ENCODE data around the gene MTMR11.

Gene MTMR11

DNA sequence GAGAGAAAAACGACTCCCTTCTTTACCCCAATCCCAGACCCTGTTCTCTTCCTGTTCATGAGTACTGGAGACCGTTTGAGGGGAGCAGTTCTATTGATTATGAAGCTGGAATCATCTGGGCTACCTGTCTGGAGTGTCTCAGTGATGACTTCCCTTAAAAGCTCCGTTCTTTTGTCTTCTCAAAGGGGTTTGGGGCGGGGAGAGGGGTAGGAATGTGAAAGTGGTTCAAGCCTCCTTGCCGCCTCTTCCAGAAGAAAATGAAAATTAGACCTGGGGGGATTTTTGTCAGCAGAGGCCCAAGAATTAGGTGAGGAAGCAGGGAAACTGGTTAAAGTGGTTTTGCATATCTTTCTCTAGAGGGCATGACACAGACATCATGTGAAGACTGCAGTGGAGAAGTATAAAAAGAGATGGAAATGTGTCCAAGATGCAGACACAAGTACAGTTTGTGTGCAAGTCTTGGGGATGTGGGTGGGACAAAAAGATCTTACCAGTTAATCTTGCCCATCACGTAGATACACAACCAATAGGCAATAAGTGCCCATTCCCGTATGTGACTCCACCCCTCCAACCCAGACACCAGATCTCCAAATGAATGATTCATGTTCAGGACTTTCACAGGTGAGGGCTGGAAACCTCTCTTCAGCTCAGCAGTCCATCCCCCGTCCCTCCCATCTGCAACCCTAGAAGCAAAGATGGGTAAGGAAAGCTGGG lies 470 bp upstream of the MTMR11 start:
- no peak for DNase-seq

DNA sequence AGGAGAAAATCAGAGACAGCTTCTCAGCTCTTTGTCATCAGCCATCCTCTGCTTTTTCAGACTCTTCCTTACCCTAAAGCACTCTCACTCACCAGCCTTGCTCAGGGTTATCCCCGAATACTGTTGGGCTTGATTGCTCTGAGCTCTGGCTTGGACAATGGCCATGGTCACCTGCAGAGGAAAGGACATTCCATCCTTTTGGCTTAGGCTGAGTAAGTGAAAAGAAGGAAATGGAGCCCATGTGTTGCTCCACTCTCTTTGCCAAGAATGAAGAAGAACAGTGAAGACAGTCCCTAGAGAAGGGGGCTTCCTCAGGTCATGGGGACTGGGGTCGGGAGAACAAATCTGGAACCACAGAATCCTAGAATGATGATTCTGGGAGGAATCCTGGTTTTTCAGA lies 2.3 kb downstream of the MTMR11 start:
- no peak for DNase-seq

- no peak for DNase-seq
Measured at GRCh38 chr1:149933208-149933607, 3.5 kb downstream of the MTMR11 start.

DNA sequence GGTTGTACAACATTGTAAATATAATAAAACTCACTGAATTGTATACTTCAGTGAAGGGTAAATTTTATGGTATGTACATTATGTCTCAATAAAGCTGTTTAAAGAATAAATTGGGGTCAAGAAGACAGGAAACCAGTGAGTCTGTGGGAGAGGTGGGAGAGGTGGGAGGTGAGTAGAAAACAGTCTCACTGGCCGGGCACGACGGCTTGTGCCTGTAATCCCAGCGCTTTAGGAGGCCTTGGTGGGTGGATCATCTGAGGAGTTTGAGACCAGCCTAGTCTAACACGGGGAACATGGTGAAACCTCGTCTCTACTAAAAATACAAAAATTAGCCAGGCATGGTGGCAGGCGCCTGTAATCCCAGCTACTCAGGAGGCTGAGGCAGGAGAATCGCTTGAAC lies 4.2 kb downstream of the MTMR11 start:
- no peak for DNase-seq

GRCh38 chr1:149931212-149931790 lies 5.4 kb downstream of the MTMR11 start:
- DNase-seq = no peak

DNA sequence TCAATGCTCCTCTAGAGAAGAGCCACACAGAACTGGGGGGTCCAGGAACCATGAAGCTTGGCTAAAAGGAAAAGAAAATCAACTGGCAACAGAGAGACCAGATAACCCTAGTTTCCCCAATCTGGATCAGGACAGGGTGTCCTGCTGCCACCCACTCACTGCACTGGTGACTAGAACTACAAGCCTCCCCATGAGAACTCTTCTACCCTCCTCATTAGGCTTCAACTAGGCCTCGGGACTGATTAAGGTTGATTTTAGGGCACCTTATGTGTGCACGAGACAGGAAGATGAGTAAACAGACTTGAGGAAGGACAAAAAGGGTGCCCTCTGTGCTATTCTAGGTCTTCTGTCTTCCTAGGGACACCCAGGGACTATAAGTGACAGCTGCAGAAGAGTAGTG lies 6.8 kb downstream of the MTMR11 start:
- no peak for DNase-seq

DNA sequence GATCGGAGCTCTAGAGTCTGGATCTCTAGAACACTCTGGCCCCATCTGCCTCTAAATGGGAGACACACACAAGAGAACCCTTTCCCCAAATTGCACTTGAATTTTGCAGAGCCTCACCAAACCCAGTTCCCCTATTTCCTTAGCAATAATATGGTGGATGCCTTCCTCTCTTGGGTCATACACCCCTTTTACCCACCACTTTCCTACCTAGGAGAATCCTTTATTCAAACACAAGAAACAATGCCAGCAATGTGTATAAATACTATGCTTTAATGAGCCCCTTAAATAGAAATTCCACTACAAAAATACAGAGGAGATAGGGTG lies 8.3 kb downstream of the MTMR11 start:
- peak; percentile 13 for DNase-seq

DNA sequence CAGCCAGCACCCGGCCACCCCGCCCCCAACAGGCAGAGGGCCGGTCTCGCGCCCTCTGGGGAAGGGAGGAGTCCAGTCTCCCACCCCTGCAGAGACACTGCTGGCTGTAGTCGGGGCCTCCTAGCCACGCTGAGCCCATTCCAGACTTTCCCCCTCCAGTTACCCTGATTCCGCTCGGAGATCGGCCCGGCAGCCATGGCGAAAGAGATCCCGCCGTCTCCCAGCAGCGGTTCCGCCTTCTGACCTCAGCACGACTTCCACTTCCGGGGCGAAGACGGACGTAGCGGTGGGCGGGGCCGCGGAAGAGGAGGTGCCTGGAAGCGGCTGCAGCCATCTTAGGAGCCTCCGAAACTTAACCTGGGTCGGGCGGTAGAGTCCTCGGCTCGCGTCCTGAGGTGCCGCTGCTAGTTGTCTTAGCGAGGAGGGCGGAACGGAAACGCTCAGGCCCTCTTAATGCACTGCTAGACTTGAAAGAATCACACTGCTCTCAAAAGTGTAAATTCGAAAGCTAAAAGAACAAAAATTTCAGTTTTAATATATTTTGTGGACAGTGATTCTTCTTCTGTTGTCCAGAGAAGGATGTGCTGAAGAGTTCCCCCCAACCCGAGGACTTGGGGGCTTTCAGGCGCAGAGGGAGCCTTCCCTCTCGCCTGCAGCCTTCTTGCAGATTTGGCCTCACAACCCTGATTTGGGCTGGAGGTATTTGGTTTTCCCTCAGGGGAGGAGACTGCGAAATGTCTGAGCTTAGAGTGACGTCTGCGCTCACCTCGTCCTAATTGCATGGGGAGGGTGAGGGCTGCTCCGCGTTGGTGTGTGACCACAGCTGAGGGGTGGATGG lies 8.9 kb downstream of the MTMR11 start, which contains the start of gene SF3B4:
TSS of gene SF3B4 (minus strand) at position 241 of the 838 bp plus-strand sequence. CDS start at position 197, 44 bp downstream.
- peak; percentile 89 for DNase-seq

DNA sequence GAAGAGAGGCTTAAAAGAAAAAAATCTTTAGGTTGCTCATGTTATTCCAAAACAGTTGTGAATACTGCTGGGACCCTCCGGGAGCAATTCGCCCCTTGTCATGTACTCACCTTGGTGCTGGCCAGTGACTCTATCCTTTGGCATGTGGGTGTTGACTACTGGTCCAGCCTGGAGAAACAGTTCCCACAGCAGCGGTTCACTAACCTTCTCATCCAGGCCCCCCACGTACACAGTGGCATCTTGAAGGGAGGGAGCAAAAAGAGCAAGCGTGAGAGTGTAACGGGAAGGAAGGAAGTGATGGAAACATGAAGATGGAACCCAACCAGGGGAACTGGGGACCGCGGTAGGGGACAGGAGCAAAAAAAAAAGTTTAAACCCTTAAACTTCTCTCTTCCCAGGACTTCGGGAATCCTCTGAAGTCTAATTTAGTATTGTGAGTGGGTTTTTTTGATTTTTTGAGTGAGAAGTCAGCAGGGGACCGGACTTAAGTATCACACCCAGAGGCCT lies 9.6 kb downstream of the MTMR11 start:
- DNase-seq = no peak

DNA sequence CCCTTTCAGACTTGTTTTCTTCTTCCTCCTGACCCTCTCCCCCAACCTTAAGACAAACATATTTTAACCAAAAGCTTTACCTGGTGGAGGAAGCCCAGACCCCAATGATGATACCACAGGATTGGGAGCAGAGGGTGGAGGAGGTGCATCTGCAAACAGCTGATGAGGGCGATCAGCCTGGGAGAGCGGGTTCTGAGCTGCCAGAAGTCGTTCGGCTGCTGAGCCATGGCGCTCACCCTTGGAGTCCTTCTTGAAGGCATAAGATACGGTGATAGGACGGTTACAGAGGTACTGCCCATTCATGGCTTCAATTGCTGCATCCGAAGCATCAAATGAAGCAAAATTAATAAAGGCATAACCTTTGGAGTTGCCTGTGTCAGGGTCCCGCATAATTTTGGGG lies 10.4 kb downstream of the MTMR11 start:
- no peak for DNase-seq

DNA sequence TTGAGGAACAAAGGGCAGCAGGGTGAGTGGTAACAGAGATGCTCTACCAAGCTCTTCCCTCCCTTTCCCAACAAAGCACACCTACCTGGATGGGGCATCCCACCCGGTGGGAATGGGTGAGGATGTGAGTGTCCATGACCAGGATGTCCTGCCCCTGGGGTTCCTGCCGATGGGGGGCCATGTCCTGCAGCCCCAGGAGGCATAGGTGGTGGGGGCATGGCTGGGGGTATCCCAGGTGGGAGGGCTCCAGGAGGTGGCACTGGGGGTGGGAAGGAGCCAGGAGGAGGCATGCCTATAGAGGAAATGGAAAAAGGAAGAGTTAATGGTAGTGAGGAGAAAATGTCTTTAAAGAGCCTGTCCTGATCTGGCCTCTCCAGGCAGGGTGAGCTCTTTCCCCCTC lies 10.9 kb downstream of the MTMR11 start:
- DNase-seq = no peak

DNA sequence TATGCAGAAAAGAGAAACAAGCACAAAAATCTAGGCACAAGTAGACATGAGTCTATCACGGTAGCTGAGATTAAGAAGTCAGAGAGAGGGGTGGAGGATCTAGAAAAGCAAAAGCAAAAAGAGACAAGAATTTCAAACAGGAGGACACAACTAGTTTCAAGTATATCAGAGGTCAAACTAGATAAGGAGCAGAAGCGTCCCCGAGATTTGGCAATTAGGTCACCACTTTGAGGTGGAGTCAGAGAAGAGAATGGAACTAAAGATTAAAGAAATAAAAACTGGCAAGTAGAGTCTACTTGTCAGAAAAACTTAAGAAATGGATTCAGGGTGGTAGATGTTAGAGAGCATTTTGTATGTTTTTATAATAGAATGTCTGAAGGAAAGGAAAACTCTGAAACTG lies 11.3 kb downstream of the MTMR11 start:
- DNase-seq = no peak

GRCh38 chr1:149923626-149924025 lies 13.1 kb downstream of the MTMR11 start:
- no peak for DNase-seq

GRCh38 chr1:149917571-149918144 lies 19.0 kb downstream of the MTMR11 start, which contains the start of gene SV2A:
TSS of gene SV2A (minus strand) at chr1:149917844. CDS start at chr1:149913840, 4,004 bp downstream.
- DNase-seq = peak; percentile 28

DNA sequence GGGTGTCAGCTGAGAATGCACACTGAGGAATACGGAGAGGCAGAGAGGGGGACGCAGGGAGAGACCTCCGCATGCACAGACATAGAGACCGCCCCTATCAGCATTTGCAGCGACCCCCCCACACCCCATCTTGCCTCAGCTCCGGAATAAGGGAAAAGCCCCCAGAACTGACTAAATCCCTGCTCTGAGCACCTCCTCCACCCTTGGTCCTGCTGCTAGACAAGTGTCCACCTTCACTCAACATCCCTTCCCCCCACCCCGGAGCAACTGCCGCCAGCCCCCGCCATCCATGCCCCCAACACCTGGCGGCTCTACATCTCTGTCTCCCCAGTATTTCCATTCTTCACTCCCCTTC lies 19.8 kb downstream of the MTMR11 start:
- no peak for DNase-seq

DNA sequence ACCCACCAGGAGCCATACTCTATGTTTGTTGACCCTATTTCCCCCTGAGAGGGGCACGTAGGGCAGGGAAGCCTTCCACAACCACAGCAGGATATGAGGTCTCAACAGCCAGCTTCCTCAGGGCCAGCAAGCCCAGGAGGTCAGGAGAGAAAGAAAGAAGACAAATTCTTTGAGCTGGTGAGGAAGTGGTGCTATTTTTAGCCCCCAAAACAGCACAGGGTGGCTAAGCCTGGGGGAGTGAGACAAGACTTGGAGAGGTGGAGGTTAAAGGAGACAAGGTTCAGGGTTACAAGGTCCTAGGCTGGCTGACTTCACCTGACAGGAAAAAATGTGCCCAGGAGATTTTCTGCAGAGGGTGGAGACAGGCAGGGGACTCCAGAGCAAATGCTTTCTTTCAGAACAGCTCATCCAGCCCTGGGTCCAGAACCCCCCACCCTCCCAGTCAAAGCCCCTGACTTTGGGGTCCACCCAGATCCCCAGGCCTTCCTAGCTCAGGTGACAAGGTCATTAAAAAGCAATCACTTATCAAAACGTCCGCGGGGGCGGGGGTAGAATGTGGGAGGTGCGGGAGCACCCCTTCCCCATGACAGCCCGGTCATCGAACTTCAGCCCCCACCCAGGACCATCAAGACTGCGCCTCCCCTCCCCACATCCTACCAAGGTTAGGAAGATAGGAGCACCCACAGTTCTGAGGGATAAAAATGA lies 20.3 kb downstream of the MTMR11 start:
- DNase-seq = no peak

- DNase-seq = no peak
Measured at GRCh38 chr1:149915429-149916192, 21.1 kb downstream of the MTMR11 start.

- DNase-seq = no peak
Measured at GRCh38 chr1:149914545-149914944, 22.1 kb downstream of the MTMR11 start.

- DNase-seq = no peak
Measured at GRCh38 chr1:149906570-149907075, 30.1 kb downstream of the MTMR11 start.

DNA sequence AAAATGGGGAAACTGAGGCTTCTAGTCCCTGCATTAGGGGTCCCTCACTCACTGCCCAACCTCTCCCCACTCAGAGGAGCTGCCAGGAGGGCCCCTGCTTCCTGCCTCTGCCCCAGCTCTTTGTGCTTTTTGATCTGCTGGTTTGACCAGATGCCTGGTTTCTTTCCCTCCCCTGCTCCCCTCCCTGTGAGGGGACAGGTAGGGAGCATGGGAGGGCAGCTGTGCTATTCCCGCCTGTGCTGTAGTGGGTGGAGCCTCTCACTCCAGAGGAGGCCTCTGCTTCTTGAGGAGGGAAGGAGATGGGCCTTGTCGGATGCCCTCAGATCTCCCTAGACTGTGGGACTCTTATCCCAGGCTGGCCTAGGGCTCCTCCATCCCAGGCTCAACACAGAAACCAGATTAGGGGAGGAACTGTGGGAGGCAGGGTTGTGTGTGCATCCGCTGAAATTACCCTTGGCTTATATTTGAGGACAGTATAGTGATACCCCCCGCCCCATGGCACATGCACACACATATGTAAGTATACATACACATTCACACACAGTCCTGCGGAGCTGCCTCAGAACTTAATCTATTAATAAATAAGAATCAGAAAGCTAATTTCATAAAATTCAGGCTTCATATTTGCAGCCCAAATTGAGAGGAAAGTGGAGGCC lies 32.7 kb downstream of the MTMR11 start:
- DNase-seq = no peak

Data from NCI-H1417 treated with DMSO at 0.1 percent for 48 hours (cell line).